ENCODE results near the gene LRRC4C.

The LRRC4C gene

DNA sequence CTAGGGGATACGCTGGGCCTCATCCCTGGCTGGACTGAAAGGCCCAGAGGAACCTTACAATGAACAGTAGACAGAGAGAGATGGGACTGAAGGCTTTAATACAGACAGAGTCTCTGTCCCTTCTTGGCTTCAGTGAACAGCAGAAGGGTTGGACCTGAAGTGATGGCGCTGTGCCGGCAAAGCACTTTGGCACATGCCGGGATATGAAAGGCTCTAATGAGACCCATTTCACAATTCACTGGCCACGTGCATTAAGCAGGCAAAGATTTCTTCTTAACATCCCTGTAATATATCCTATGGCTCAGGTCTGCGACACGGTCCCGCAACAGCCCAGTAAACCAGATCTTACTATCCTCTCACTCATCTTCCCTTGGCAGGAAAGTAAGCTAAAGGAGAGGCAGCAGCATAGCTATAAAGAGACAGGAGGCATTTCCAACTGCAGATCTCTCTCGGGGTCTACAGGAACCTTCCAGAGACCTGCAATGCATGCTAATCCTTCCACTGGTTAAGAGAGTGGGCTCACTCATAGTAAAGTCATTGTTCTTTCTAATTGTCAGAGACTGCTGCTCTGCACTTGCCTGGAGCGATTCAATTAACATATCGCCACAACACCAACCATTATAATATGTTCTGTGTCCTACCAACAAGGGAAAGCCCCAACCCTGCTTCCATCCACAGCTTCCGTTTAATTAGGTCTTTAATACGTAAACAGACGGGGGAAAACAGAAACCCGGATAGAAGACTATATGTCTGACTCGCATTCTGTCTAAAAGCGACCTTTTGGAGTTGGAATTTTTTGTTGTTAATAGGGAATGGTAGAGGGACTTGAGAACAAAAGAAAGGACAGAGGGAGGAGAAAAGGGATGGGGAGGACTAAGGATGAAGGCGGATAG, 1179.0 kb downstream of the LRRC4C start:
- DNase-seq, result no peak

DNA sequence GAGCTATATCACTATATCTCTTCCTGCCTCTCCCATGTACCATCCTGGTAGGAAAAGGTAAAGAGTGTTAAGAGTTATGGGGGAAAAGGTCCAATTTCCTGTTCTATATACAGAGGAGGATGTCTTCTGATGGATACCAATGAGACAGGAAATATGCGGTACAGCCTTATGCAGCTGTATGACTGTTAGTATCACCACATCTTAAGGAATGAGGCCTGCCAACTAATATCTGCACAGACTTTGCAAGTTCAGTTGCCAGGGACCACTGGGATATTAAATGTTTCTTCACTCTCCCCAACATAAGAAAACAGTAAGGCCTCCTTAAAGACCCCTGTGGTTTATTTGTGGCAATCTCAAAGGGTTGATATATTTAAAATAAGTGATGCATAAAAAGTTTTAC, 1182.5 kb downstream of the LRRC4C start:
- no peak for DNase-seq

DNA sequence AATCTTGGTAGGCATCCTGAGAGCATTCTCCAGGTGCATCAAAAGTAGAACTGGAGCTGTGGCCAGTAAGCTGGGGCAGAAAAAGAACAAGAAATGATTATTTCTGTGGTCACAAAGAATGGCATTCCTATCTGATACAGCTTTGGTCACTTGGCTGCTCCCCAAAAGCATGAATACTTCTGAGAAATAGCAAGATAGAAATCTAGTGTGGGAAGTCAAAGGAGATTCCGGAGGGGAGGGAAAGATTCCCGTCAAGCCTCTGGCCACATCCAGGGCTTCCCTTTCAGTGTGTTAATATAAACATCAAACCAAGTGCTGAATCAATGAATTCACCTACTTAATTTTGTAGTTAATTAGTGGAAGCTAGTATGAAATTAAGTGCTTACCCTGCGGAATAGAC, 1185.4 kb downstream of the LRRC4C start:
- no peak for DNase-seq

DNA sequence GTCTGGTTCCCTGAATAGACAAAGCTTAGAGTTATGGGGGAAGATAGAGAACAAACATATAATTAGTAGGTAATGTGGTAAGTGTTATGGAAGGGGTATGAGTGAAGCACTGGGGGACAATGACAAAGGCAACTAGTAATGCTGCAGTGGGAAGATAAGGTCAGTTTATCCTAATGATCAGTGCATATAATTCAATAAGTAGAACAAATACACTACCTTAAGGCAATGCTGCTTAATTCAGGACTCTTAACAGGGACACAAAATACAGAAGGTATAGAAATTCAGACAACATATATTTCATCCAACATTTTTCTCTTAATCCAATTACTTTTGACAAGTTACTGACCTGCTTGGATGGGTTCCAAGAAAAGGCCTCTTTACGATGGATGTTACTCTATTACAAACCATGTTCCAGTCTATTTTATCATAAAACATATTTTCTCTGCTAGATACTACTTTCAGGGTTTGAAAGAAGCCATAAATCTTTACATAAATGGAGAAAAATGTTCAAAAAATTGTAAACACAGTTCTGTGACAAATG, 1186.2 kb downstream of the LRRC4C start:
- no peak for DNase-seq

DNA sequence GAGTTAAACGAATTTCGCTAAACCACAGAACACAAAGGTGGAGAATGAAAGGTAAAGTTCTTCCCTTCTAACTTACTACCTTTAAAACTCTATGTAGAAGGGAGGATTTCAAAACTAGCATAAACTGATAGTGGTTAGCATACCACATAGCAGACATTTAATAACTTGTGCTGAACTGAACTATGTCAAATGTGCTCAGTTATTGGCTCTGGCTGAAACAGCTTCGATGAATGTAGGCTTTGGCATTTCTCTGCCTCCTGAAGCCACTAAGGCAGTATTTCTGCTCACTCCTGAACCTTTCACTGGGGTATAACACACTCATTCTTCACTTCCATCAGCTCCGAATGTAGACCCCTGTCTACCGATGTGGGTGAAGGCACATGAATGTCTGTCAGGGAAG, 1188.1 kb downstream of the LRRC4C start:
- no peak for DNase-seq

GRCh38 chr11:40269865-40270264, 1189.6 kb downstream of the LRRC4C start:
- no peak for DNase-seq

DNA sequence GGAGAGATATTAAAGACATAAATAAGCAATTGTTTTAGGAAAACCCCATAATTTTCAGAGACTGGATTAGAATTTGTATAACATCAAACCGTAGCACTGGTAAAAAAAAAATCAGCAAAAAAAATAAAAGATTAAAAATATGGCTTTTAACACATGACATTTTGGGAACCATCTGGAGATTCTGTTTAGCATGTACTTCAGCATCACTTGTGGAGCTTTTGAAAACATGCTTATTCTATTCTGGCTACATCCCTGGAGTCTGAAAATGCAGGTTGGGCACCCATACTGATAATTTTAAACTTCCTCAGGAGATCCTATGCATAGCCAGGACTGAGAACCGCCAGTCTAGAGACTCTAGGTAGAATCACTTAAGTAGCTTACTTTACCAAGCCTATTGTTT, 1190.9 kb downstream of the LRRC4C start:
- DNase-seq, result no peak

GRCh38 chr11:40255457-40255856, 1204.0 kb downstream of the LRRC4C start:
- DNase-seq, result no peak

DNA sequence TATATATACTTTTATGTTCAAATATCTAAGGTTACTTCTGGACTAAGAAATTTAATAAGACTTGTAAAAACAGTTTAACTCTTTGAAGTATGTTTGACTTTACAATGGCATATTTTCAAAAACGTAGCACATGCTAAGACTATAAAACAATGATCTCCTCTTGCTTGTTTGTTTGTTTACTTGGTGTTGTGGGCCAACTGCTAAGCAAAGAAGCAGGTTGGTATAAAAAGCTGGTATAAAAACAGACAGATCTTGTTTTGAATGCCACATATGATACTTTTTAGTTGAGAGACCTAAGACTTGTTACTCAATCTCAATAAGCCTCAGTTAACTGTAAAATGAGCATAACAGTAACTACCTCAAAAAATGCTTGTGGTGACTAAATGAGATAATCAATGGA, 1206.3 kb downstream of the LRRC4C start:
- no peak for DNase-seq

DNA sequence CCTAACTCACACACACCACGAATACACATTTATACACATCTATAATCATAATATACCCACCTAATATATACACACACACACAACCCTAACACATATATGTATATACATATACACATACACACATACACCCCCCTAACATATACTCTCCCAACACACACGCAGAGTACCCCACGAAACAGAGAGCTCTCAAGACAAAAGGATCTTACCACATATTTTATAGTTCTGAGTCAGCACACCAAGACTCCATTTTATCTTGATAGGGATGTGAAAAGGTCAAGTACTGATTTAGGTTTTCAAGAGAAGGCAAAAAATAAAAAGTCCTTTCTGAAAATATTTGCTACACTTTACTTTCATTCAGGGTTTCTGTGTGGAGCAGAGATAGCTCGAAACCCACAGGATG, 1207.2 kb downstream of the LRRC4C start:
- DNase-seq, result no peak

- DNase-seq, result no peak
Measured at GRCh38 chr11:40246983-40247382, 1212.5 kb downstream of the LRRC4C start.

DNA sequence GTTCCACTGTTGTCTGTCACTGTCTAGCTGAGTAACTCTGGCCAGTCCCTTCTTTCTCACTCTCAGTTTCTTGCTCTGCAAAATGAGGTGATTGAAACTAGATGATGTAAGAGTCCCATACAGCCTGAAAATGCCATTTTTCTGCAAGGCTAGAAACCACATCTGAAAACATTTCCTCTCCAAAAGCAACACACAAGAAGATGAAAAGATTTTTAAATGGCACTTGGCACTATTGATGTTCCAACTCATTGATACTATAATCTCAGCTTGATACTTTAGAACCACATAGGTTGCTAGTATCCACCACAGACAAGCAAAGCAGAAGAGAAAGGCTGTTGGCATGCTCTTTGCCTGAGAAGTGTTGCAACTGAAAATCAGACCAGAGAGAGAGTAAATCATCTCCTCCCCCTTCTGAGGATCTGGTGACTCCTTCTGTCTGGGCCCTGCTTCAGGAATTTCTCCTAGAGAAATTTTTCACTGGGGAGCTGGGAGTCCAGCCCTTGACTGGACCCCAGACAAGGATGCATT, 1217.9 kb downstream of the LRRC4C start:
- no peak for DNase-seq

DNA sequence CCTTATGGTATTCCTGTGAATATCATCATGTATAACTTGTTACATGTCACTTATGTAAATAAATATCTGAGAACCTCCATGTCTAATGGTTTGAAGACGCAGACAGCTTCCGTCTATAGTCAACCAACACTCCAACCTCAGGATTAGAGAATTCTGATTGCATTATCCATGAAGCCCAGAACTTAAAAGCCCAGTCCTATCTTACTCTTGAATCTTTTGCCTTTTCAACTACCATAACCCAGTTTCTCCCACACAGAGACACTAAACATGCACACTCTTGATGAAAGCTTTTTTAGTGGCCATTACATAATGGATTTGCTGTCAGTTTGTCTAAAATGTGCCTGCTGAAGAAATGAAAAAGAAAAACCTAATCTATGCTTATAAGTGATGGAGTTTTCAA, 1219.2 kb downstream of the LRRC4C start:
- no peak for DNase-seq

DNA sequence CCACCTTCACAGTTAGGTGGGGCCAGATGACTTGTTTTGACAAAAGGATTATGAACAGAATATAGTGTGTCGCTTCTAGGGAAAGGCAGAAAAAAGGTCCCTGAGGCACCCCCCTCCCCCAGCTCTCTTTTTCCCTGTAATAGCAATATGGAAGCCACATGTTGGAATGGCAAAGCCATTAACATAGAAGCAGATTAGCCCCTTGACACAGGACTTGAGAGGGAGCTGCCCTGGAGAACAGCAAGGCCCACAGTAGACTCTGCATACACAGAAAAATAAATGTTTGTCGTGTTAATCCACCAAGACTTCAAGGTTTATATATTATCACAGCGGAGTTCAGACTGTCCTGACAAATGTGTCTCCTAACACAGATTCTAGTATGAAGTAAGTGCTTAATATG, 1222.9 kb downstream of the LRRC4C start:
- DNase-seq, result no peak

DNA sequence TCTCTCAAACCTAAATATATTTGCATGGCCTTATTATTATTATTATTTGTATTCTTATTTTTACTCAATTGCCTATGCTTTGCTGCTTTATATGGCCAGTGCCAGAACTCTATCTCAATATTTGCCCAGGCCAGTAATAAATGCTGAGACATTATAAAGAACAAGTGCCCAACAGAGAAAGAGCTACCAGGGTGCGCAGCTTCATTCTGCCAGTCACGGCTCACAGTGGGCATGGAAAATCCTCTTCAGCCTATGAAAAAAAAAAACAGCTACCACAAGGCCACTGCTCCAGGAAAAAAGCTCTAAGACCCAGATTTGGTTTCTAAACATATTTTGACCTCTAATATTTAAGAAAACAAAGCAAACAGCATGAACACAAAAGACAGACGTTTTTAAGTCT, 1223.6 kb downstream of the LRRC4C start:
- no peak for DNase-seq

DNA sequence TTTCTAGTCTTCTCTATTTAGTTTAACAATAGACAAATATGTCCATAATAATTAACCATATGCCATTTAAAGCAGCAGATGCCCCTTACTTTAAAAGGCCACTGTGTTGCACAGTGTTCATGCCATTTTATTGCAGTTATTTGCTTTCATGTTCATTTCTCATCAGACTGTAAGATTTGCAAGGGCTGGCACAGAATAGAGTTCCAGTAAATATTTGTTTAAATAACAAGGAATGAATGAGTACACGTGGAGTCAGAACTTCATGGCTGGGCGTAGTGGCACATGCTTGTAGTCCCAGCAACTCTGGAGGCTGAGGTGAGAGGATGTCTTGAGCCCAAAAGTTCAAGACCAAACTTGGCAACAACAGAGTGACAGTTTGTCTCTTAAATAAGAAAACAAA, 1228.6 kb downstream of the LRRC4C start:
- DNase-seq, result no peak

DNA sequence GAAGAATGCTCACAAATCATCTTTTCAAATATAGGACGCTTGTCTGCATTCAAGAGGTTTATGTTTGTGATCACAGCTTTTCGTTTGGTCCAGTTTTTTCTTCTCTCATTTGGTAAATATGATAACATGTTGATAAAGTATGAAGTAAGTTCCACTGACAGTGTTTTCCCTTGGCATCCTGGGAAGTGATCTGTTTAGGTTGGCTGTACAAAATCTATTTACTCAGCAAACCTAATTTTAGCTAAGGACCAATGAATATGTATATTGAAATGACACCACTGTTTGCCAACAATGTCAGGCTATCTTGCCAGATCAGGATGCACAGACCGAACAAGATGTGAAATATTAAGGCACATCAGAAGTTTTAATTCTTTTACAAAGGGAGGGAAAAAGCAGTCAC, 1230.8 kb downstream of the LRRC4C start:
- no peak for DNase-seq

- no peak for DNase-seq
Measured at GRCh38 chr11:40227730-40228129, 1231.7 kb downstream of the LRRC4C start.

GRCh38 chr11:40226654-40227053, 1232.8 kb downstream of the LRRC4C start:
- DNase-seq, result no peak

DNA sequence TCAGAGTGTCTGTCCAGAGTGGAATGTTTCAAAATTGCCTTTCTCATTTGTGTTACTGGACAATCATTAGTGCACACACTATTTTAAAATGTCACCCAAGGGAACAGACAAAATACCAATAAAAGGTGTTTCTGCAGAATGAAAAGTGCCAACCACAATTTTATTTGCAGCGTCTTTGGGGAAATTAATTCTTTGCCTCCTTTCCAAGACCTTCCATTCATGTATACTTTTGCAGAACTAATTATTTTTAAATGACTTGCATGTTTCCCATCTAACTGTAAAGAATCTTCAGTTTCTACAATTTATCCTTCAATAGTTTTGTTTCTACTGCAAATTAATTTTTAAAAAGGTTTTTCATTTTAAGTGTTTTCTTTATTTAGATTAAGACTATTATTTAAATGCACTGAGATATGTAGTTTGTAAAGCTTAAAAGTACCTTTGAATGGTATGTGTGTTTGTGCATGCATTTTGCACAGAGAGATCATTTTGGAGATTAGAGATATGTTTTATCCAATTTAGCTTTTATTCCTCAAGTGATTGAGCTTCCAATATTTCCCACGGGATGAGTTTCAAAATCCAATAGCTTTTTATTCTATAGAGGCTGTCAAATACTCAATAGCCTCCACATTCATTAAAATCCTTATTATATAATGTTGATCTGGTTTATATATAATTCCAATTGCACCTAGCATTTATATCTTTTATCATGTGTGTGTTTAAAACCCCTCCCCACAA, 1235.7 kb downstream of the LRRC4C start:
- no peak for DNase-seq

DNA sequence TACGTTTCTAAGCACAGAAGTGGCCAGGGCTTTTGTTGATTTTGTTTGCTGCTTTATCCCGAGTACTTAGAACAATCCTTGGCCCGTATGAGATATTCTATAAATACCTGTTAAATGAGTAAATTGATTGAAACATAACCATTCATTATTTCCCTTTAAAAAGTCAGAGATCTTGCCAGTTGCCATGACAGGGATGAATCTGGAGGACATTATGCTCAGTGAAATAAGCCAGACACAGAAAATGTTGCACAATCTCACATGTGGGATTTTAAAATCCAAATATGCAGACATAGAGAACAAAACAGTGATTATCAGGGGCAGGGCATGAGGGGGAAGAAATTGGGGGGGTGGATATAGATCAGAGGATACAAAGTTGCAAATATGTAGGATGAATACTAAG, 1240.1 kb downstream of the LRRC4C start:
- DNase-seq, result no peak

GRCh38 chr11:40215556-40215955, 1243.9 kb downstream of the LRRC4C start:
- DNase-seq, result no peak

DNA sequence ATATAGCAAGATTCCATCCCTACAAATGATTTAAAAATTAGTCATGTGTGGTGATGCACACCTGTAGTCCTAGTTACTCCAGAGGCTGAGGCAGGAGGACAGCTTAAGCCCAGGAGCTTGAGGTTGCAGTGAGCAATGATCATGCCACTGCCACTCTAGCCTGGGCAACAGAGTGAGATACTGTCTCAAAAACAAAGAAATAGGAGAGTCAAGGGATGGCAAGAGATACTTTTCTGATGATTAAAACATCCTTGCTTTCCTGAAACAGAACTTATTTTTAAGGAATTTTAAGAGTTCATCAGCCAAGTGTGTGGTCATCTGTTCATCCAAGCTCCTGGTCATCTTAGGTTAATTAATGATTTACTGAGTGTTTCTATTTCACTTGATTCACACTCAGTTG, 1252.0 kb downstream of the LRRC4C start:
- DNase-seq, result no peak

DNA sequence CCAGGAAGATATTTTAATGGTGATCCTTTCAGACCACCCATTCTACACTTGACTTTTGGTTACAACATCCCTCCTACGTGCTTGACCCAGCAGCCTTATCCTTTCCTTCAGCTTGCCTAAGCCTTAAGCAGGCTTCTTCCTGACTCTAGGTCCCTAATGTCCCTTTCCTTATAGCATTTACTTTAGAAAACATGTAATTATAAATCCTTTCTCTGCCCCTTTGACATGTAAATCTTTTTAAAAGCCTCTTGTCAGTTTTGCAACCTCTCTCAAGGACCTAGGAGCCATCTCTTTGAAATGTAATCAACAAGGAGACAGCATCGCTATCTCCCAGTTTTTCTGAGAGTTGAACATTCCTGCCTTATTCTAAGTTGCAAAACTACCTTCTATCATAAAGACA, 1255.2 kb downstream of the LRRC4C start:
- no peak for DNase-seq

All from activated CD4-positive, alpha-beta T cell treated with anti-CD3 and anti-CD28 coated beads for 48 hours (primary cell).